ENCODE data around the gene RIN3. TPM values are rescaled to one million over a fixed set of nuclear protein-coding genes. Genes with fewer than 3 reads are reported as not detected.

The RIN3 gene
- total and polyA plus RNA-seq, 2 experiments from 2014 or later = 1.8 to 7.0 TPM

DNA sequence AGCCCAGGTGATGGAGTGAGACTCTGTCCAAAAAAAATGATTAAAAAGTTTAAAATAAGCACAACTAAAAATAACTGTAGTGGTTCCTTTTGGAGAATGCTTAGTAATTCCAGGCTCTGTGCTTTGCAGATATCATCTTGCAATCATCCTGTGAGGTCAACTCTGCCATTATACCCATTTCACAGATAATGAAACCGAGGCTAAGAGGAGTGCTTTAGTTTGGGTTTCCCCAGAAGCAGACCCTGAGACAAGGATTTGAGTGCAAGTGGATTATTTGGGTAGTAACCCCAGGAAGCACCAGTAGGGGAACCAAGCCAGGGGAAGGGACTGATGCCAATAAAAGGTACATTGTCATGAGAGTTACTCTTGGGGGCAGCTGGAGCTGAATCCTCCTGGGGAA, 44.7 kb downstream of the RIN3 start:
- Histone ChIP-seq H3K9ac (no peak overlapping the region), H4K20me1 (ENCODE audit: insufficient read depth) (no peaks in the 10 kb centered on the region), H3K4me1 (ENCODE audit: insufficient read depth) (peaks cover 12% of the 10 kb centered on the region), H3K27ac (no peak overlapping the region), H2AFZ (no peak overlapping the region), H3K4me2 (ENCODE audit: unreplicated experiment) (no peak overlapping the region), H3K79me2 (ENCODE audit: insufficient read depth) (peaks cover 18% of the 10 kb centered on the region), H3F3A (ENCODE audit: insufficient read depth) (no peaks in the 10 kb centered on the region), H3K9me2 (ENCODE audit: insufficient read depth) (no peaks in the 10 kb centered on the region), H3K27me3 (replicated peaks; ENCODE audit: insufficient read depth) (no peaks in the 10 kb centered on the region), H3K4me3 (no peak overlapping the region), H3K9me3 (ENCODE audit: low read depth) (no peaks in the 10 kb centered on the region), H3K36me3 (ENCODE audit: low read depth) (0 out of 2 replicates have a peak, but pooled peaks cover 6% of the 10 kb centered on the region)
- WGBS, 2 experiments (ENCODE audit: low coverage in 1 of 2, low lambda C conversion rate in 2 of 2, missing lambda C conversion rate in 2 of 2) = 96 to 100% methylated on average over 1 of the region's 1 CpG
- no peak for DNase-seq
- in situ Hi-C loops (cut with MboI) = no loop called here
- TF ChIP-seq EZH2phosphoT487 (IDR thresholded peaks at IDR 0.05; ENCODE audit: insufficient read depth, low read depth) (no peak), EZH2 (IDR thresholded peaks at IDR 0.05; ENCODE audit: insufficient read depth, poor library complexity, severe bottlenecking) (no peak)

GRCh38 chr14:92559486-92559885, 45.9 kb downstream of the RIN3 start:
- H3K9ac ChIP-seq = no peak overlapping the region
- H3K4me2 ChIP-seq (ENCODE audit: unreplicated experiment) = no peak overlapping the region
- H3K4me1 ChIP-seq (ENCODE audit: insufficient read depth) = peaks cover 20% of the 10 kb centered on the region
- peaks cover 7% of the 10 kb centered on the region; the same call in 1 of the 2 replicates for H3F3A ChIP-seq (ENCODE audit: insufficient read depth)
- no peak for DNase-seq
- no peaks in the 10 kb centered on the region for H4K20me1 ChIP-seq (ENCODE audit: insufficient read depth)
- 0 out of 2 replicates have a peak, but pooled peaks cover 6% of the 10 kb centered on the region for H3K36me3 ChIP-seq (ENCODE audit: low read depth)
- in situ Hi-C loops (cut with MboI) = no loop called here
- no peak overlapping the region for H3K27ac ChIP-seq
- no peak overlapping the region for H2AFZ ChIP-seq
- TF ChIP-seq EZH2 (IDR thresholded peaks at IDR 0.05; ENCODE audit: insufficient read depth, poor library complexity, severe bottlenecking) (no peak), EZH2phosphoT487 (IDR thresholded peaks at IDR 0.05; ENCODE audit: insufficient read depth, low read depth) (no peak)
- H3K4me3 ChIP-seq = no peak overlapping the region
- H3K9me3 ChIP-seq (ENCODE audit: low read depth) = no peaks in the 10 kb centered on the region
- no peaks in the 10 kb centered on the region for H3K27me3 ChIP-seq (replicated peaks; ENCODE audit: insufficient read depth)
- 100% methylated on average over 4 of the region's 4 CpGs for WGBS, 2 experiments (ENCODE audit: low coverage in 1 of 2, low lambda C conversion rate in 2 of 2, missing lambda C conversion rate in 2 of 2)
- H3K79me2 ChIP-seq (ENCODE audit: insufficient read depth) = peaks cover 10% of the 10 kb centered on the region; the same call in 1 of the 2 replicates
- H3K9me2 ChIP-seq (ENCODE audit: insufficient read depth) = no peaks in the 10 kb centered on the region

DNA sequence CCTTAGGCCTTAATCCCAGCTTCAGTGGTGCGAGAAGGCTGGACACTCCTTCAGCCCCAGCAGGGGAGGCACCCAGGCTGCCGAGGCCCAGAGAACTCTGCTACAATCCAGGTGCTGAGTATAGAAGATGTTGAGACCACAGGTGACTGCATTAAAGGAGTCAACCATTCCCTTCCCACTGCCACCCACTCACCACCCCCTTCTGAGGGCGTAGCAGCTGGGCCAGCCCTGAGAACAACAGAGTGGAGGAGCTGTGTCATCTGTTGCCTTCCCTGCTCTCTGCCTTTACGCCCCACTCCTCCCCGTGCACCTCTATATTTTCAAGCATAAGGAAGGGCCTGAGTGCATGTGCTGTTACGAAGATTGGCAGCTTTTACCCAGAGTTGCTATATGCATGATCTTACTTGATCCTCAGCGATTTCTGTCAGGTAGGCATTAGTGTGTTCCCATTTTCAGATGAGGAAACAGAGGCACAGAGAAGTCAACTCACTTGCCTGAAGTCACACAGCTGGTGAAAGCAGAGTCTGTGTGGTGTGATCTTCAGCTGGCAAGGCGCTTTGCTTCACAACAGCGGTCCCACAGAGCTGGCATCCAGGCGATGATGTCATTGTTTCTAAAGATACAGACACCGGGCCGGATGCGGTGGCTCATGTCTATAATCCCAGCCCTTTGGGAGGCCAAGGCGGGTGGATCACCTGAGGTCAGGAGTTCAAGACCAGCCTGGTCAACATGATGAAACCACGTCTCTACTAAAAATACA, 46.7 kb downstream of the RIN3 start:
- H3K27me3 ChIP-seq (replicated peaks; ENCODE audit: insufficient read depth) = no peaks in the 10 kb centered on the region

GRCh38 chr14:92561906-92562479, 48.4 kb downstream of the RIN3 start:
- Histone ChIP-seq H3K27me3 (replicated peaks; ENCODE audit: insufficient read depth) (no peaks in the 10 kb centered on the region), H3F3A (ENCODE audit: insufficient read depth) (peaks cover 7% of the 10 kb centered on the region; the same call in 1 of the 2 replicates), H3K4me3 (no peak overlapping the region), H3K27ac (no peak overlapping the region), H2AFZ (no peak overlapping the region), H3K9me2 (ENCODE audit: insufficient read depth) (no peaks in the 10 kb centered on the region), H3K36me3 (ENCODE audit: low read depth) (peaks cover 9% of the 10 kb centered on the region; the same call in 1 of the 2 replicates), H3K4me2 (ENCODE audit: unreplicated experiment) (no peak overlapping the region), H3K79me2 (ENCODE audit: insufficient read depth) (no peaks in the 10 kb centered on the region), H3K9me3 (ENCODE audit: low read depth) (no peaks in the 10 kb centered on the region), H4K20me1 (ENCODE audit: insufficient read depth) (no peaks in the 10 kb centered on the region), H3K4me1 (ENCODE audit: insufficient read depth) (peaks cover 12% of the 10 kb centered on the region), H3K9ac (no peak overlapping the region)
- no peak for DNase-seq
- in situ Hi-C loops (cut with MboI) = no loop called here
- WGBS, 2 experiments (ENCODE audit: low coverage in 1 of 2, low lambda C conversion rate in 2 of 2, missing lambda C conversion rate in 2 of 2) = 98% methylated on average over 6 of the region's 6 CpGs
- TF ChIP-seq EZH2 (IDR thresholded peaks at IDR 0.05; ENCODE audit: insufficient read depth, poor library complexity, severe bottlenecking) = no peak
- no peak for TF ChIP-seq EZH2phosphoT487 (IDR thresholded peaks at IDR 0.05; ENCODE audit: insufficient read depth, low read depth)

More for the DNA sequence above, 46.7 kb downstream of the RIN3 start:
- H3K9me2 ChIP-seq (ENCODE audit: insufficient read depth) = no peaks in the 10 kb centered on the region
- H3K4me3 ChIP-seq = no peak overlapping the region
- 0 out of 2 replicates have a peak, but pooled peaks cover 6% of the 10 kb centered on the region for H3K36me3 ChIP-seq (ENCODE audit: low read depth)
- in situ Hi-C loops (cut with MboI) = no loop called here
- TF ChIP-seq EZH2phosphoT487 (IDR thresholded peaks at IDR 0.05; ENCODE audit: insufficient read depth, low read depth) (no peak), EZH2 (IDR thresholded peaks at IDR 0.05; ENCODE audit: insufficient read depth, poor library complexity, severe bottlenecking) (no peak)
- no peak overlapping the region for H2AFZ ChIP-seq
- H3K4me1 ChIP-seq (ENCODE audit: insufficient read depth) = peaks cover 20% of the 10 kb centered on the region
- WGBS, 2 experiments (ENCODE audit: low coverage in 1 of 2, low lambda C conversion rate in 2 of 2, missing lambda C conversion rate in 2 of 2) = 96 to 98% methylated on average over 14 to 15 of the region's 15 CpGs
- peaks cover 7% of the 10 kb centered on the region; the same call in 1 of the 2 replicates for H3F3A ChIP-seq (ENCODE audit: insufficient read depth)
- H3K4me2 ChIP-seq (ENCODE audit: unreplicated experiment) = no peak overlapping the region
- H3K9me3 ChIP-seq (ENCODE audit: low read depth) = no peaks in the 10 kb centered on the region
- no peak overlapping the region for H3K27ac ChIP-seq
- H3K79me2 ChIP-seq (ENCODE audit: insufficient read depth) = 0 out of 2 replicates have a peak, but pooled peaks cover 5% of the 10 kb centered on the region
- H3K9ac ChIP-seq = no peak overlapping the region
- DNase-seq = no peak
- H4K20me1 ChIP-seq (ENCODE audit: insufficient read depth) = no peaks in the 10 kb centered on the region
